GOT3 (cell line): ENCODE data around the gene FKBP11.

Source experiments
- DNase-seq: peaks from one replicate; lab custom pipeline; 2025; ENCODE audit warnings: mixed read lengths; lab: John Stamatoyannopoulos, UW

The FKBP11 gene

DNA sequence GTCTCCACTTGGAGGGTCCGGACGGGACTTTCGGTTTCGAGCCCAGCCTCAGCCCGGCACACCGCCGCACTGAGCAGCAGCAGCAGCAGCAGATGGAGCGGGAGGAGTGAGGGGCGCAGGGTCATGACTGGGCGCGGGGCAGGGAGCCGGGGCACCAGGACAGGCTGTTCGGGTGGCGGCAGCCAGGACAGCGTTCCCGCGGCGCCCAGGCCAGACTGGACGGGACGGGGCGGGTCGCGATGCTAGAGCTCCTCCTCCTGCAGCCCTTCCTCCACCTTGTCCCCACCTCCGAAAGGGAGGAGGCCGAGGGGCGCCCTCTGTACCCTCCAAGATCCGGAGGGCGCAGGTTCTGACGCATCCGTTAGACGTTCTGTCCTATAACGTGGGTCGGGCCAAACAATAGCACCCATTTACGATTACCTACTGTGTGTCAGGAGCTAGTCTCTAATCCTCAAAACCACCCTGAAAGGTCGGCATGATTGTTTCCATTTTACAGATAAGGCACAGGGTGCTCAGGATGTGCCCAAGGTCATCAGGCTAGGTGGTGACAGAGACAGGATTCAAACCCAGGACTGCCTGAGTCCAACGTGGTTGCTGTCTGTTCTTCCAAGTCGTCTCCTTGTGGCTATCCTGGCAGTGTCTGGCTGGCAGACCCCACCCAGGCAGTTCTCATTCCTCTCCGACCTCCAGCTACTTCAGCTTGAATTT is at the start of gene FKBP11:
TSS of gene FKBP11 (minus strand) at position 189 of the 708 bp plus-strand sequence. CDS start at position 125, 64 bp downstream.
- DNase-seq = no peak

DNA sequence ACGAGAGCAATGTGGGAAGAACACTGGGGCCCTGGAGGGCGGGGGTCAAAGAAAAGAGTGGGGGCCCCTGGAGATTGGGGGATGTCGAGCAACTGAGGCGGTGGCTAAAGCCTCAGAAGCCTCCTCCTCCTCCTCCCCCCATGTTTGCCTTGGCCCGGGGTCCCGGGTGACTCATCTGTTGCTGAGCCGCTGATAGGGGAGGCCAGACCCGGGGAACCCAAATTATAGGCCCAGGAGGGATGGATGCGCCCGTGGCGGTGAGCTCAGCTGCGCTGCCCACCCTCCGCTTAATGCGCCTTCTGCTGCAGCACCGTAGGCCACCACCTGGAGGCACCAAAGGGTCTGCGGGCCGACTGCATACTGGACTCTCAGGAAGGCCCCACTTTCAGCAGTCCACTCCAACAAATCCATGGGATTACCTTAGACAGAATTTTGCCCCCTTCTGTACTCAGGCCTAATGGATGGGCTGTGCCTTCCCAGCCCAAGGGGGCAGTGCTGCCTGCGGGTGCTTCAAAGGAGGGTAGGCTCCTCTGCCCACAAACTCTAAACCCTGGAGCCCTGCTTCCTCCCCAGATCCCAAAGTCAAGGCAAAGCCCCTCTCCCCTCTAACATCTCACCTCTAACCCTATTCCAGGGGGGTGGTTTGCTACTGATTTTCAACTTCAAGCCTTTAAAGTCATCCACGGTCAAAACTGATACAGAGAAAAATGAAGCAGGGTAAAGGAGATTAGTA is 48.8 kb upstream of the FKBP11 start:
- no peak for DNase-seq

GRCh38 chr12:48973531-48973930 is 48.2 kb upstream of the FKBP11 start:
- DNase-seq = no peak

DNA sequence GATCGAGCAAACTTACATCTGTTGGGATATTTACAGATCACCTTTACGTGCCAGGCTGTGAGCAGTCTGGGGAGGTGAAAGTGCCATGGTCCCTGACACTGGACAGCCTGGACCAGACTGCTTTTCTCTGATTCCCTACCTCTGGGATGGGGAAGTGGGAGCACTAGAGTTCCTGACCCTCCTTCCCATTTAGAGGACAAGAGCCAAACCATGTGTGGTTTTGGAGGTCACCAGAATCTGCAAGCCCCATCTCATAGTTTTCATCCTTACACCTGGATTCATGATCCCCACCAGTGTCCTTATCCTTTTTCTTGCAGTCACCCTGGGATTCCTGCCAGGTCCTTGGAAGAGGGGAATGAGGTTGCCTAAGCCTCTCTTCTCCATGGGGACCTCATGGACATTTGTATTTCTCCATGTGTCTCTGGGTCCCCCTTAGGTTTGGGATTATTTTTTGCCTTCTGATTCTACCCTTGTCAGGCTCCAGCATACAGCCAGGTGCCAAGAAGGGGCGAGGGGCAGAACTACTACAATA is 47.7 kb upstream of the FKBP11 start:
- DNase-seq = no peak

- no peak for DNase-seq
These were observed 47.1 kb upstream of the FKBP11 start for GRCh38 chr12:48972213-48972951.

DNA sequence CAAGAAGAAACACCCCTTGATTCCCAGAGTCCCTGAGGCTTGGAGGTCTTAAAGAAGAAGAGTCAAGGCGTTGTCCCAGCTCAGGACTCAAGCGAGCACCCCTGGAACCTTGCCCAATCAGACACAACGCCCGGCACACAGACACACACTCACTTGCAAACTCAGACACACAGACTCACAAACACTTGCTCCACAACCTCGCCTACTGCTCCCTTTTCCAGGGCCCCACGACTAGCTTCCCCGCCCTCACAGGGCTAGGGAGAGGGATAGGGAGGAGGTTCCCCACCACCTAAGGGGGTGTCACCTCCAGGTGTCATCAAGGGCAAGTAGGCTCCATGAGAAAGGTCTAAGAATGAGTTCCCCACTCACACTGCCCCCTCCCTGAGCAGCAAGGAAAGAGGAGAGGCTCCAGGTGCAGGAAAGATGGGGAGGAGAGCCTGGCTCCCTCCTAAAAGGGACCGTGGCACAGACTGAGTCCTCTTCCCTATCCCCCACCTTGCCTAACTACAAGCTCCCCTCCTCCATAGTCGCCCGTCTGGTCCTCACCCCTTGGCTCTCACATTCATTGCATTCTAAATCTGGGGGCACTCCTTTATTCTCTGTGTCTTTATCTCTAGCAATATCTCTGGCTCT is 45.5 kb upstream of the FKBP11 start:
- DNase-seq = no peak

DNA sequence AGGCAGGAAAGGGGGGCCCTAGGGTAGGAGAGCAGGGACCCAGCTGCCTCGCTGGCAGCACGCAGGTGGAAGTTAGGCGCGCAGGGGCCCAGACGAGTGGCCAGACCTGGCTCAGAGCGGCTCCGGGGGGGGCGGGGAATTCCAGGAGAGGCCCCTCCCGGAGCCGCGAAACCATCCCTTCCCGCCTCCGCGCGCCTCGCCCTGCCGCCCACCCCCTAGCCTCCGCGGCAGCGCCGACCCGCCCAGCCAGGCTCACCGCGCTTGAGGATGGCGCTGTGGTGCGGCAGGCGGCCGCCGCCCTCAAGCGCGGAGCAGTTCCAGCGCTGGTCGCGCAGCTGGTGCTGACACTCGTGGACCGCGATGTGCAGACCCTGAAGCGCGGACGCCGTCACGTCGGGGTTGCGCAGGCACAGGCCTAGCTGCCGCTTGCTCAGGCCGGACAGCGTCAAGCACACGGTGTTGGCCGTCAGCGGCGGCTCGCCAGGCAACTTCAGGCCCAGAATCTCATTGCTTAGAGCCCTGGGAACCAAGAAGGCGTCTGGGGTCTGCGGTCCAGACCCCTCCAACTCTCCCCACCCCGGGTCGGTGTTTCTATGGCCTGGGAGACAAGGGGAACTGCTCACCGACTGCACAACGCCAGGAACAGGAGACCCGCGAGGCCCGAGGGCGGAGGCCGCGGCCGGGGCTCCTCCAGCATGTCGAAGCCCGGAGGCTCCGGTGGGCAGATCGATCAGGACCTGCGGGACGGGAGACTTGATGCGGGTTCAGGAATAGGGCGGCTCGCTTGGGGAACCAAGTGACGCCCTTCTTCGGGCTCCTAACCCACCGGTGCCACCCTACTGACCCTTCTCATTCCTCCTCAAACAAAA is 44.8 kb upstream of the FKBP11 start:
- DNase-seq = no peak

DNA sequence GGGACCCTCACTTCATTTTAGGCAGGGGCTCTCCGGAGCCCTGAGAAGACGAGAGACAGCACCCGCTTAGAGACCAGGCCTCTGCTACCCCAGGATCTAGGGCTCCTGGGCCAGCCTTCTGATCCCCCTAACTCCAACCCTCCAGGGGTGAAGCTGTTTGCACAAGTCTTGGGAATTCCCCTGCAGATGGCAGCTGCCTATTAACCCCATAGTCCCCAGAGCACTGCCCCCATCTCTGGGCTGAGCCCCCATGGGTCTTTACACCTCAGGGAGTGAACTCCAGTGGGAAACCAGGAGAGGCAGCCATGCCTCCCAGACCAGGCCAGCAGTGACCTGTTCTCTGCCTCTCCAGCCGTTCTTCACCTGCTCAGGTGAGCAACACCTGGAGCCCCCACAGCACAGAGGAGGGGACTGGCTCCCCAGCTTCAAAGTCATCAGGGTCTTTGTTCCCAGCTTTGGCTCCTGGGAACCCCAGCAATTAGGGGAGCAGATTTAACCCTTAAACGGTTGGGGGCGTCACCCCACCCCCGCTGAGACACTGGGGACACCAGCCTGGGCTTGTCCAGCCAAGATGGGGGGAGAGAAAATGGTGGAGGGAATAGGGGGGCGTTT is 44.0 kb upstream of the FKBP11 start:
- DNase-seq = no peak

- DNase-seq = no peak
These were observed 43.2 kb upstream of the FKBP11 start for GRCh38 chr12:48968467-48968866.

DNA sequence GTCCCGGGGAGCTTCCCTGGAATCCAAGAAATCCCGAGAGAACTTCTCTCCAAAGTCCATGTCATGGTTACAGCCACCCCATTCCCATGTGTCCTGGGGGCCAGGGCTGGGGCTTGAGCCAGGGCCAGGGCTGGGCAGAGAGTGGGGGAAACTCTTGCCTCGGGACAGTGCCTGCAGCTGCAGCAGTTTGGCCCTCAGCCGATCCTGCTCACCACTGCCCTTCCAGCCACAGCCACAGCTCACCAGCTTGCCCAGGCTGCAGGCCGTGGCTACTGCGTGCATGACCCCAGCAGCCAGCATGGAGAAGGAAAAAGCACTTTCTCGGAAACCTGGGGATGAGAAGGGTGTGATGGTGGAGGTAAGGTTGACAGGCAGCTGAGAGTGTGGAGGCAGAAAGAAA is 42.7 kb upstream of the FKBP11 start:
- DNase-seq = no peak

GRCh38 chr12:48966177-48966895 is 41.0 kb upstream of the FKBP11 start:
- DNase-seq = no peak

DNA sequence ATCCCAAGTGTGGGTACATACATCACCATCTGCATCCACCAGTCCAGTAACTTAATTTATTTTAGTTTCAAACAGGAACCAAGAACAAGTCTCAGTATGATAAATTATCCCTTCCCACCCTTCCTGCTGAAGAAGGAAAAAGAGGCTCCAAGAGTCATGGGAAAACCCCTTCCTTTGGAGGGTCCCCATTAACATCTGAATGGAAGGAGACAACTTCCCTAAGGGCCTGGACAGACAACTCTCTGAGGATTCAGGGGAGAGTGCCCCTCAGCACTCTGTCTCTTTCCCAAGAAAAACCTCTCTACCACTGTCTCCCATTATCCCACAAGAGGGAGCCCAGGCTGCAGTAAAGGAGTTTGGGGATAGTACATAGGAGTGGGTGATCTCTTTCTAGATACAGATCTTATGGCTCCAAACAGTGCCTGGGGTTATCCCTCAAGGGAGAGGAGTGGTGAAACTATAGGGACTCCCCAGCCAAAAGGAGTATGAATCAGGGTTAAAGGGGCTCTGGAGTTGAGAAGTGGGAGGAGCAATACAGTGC is 40.1 kb upstream of the FKBP11 start:
- DNase-seq = no peak

DNA sequence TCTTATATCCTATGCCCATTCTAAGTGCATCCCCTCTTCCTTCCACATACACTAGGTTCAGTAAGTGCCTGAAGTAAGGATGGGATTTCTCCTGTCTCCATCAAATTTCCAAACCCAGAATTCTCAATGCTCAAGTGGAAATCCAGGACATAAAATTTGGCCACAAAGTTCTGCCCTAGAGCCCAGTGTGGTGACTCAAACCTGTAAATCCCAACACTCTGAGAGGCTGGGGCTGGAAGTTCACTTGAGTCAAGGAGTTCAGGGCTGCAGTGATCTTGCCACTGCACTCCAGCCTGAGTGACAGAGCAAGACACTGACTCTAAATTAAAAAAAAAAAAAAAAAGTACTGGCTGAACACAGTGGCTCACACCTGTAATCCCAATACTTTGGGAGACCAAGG is 36.5 kb upstream of the FKBP11 start:
- DNase-seq = no peak

- no peak for DNase-seq
These were observed 36.0 kb upstream of the FKBP11 start for GRCh38 chr12:48961331-48961730.

- DNase-seq = no peak
These were observed 35.5 kb upstream of the FKBP11 start for GRCh38 chr12:48960834-48961233.

- no peak for DNase-seq
These were observed 32.7 kb upstream of the FKBP11 start for GRCh38 chr12:48958049-48958388.

- DNase-seq = peak; percentile 57
These were observed 32.1 kb upstream of the FKBP11 start, which contains the start of gene ARF3 for GRCh38 chr12:48957141-48958048. ARF3 (minus strand) TSS chr12:48957487; CDS start chr12:48941095, 16,392 bp downstream.

DNA sequence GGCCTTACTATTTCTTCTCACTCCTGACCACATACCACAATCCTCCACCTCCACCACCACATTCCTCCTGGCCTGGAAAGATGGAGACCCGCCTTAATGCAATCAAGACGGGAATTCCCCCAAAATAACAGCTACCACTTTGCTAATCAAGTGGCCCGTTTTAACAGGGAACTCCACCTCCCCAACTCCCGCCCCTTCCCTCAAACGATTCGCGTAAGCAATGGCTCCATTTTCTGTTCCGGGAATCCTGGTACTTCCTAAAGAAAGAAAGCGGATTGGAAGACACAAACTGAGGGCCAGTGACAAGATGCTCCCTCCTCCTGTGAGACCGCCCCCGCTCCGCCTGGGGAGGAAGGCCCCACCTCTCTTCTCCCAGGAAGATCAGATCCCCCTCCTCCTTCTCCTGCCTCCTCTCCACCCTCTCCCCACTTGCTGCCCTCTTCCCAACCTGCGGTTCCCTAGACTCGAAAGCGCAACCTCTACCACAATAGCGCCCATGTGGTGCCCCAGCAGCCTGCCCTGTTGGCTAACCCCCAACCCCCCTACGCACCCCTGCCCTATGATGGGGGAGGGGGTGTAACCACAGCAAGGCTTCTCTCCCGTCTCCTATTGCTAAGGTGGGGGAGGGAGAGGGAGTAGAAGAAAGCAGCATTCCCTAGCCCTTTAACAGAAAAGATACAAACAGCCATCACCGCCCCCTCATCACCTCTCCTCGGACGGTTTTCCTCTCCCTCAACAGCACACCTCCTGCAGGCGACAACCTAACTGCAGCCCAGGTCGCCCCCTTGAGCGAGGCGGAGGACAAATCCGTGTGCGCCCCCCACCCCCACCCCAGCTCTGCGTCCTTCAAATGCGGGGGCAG is 31.2 kb upstream of the FKBP11 start:
- peak; percentile 45 for DNase-seq
